WTC11 (cell line): ENCODE measurements around the gene MAGED1. TPM values are rescaled to one million over a fixed set of nuclear protein-coding genes. Genes with fewer than 3 reads are reported as not detected.

Experiments used
- IRF1 ChIP-seq: sonication (generic); formaldehyde crosslinking; IDR thresholded peaks from 2 replicates; pipeline ENCODE4 v1.8.0; 2023; ENCODE audit warnings: missing genetic modification reagents
- NFE2L1 ChIP-seq: sonication (generic); formaldehyde crosslinking; IDR thresholded peaks from 2 replicates; pipeline ENCODE4 v1.8.1; 2023; ENCODE audit warnings: missing genetic modification reagents
- ZNF232 ChIP-seq: sonication (generic); formaldehyde crosslinking; IDR thresholded peaks from 2 replicates; pipeline ENCODE4 v1.8.0; 2022; ENCODE audit warnings: mild to moderate bottlenecking, missing genetic modification reagents
- total RNA-seq: library from RNA; stranded (reverse); gene quantifications from 3 replicates; pipeline ENCODE4 v1.2.3, GENCODE V29; 2021

The MAGED1 gene
- total RNA-seq, 1 experiment from 2014 or later = 135 TPM

- TF ChIP-seq NFE2L1 (CRISPR knock-in tag) (no peak), IRF1 (CRISPR knock-in tag) (no peak), ZNF232 (CRISPR knock-in tag) (no peak)
Observed at GRCh38 chrX:51931566-51932150, 38.2 kb downstream of the MAGED1 start (continued).

Other genes with a start within 250 kb of the MAGED1 start
- gene CENPVL2, start 210.8 kb upstream of the MAGED1 start, total RNA-seq = 3.1 to 3.7 TPM (median 3.5 TPM) in 3 replicates
- 3.1 to 3.7 TPM (median 3.5 TPM) in 3 replicates for gene CENPVL1, start 183.1 kb upstream of the MAGED1 start, total RNA-seq
- 25.9 to 32.1 TPM (median 31.4 TPM) in 3 replicates for gene GSPT2, start 150.2 kb upstream of the MAGED1 start, total RNA-seq
- gene MAGED4B, start 175.6 kb downstream of the MAGED1 start, total RNA-seq = 88.7 to 93.1 TPM (median 93.0 TPM) in 3 replicates